Thyroid gland (tissue), 4 donors: ENCODE data around the gene OR10K1. TPM values are rescaled to one million over a fixed set of nuclear protein-coding genes. Genes with fewer than 3 reads are reported as not detected.

Source experiments
- DNase-seq, 2 donors: peaks; one replicate each; pipeline ENCODE4 v3.0.0-alpha.2; 2019
- H3K27ac ChIP-seq, 3 donors: fragments of 200-600 bp; sonication (generic); 1 replicate in 2 of 3; 2 replicates in 1 of 3; pipeline ENCODE4 v1.5.1; 2016 to 2019; ENCODE audit warnings: mild to moderate bottlenecking in 1 of 3, moderate library complexity in 1 of 3
- H3K27me3 ChIP-seq: fragments of 200-600 bp; sonication (generic); one replicate; pipeline ENCODE4 v1.5.1; 2019
- H3K36me3 ChIP-seq, 2 donors: fragments of 200-600 bp; sonication (generic); one replicate each; pipeline ENCODE4 v1.5.1; 2016 to 2019
- H3K4me1 ChIP-seq, 2 donors: fragments of 200-600 bp; sonication (generic); one replicate each; pipeline ENCODE4 v1.5.1; 2017 to 2019
- H3K4me3 ChIP-seq, 3 donors: fragments of 200-600 bp; sonication (generic); replicated peaks in 1 of 3; 1 replicate in 2 of 3; 2 replicates in 1 of 3; pipeline ENCODE4 v1.5.1; 2016; ENCODE audit warnings: mild to moderate bottlenecking in 1 of 3
- H3K9me3 ChIP-seq: fragments of 200-600 bp; sonication (generic); one replicate; pipeline ENCODE4 v1.5.1; 2017
- POLR2A ChIP-seq, 2 donors: fragments of 450-650 bp; IDR thresholded peaks; one replicate each; pipeline ENCODE4 v1.6.1; 2017; ENCODE audit warnings: antibody characterized with exemption in 2 of 2, mild to moderate bottlenecking in 2 of 2, moderate library complexity in 1 of 2
- WGBS, 2 donors: methylation state at CpG; one replicate each; pipeline ENCODE4 v1.1.5; 2017; 5-methylcytosine and 5-hydroxymethylcytosine counted together
- intact Hi-C: fragments of 100-400 bp; cut with DNase I; formaldehyde crosslinking; loops from one replicate; pipeline ENCODE4 v1.15.1; 2023
- total RNA-seq, 4 donors: library from RNA; depleted of rRNA; stranded (reverse); fragments of >200 nt; gene quantifications; one replicate each; pipeline ENCODE4 v1.2.3, GENCODE V29; 2016
- TF ChIP-seq, protein P1 (sequence below), 6 experiments: fragments of 200-600 bp in 3 of 6; fragments of 450-650 bp in 3 of 6; sonication (generic) in 3 of 6; IDR thresholded peaks; one replicate each; pipeline ENCODE4 v1.5.1; 2016 to 2019; ENCODE audit warnings: antibody characterized with exemption in 6 of 6, mild to moderate bottlenecking in 2 of 6, inconsistent platforms in 1 of 6, moderate library complexity in 1 of 6

OR10K1 gene, protein sequence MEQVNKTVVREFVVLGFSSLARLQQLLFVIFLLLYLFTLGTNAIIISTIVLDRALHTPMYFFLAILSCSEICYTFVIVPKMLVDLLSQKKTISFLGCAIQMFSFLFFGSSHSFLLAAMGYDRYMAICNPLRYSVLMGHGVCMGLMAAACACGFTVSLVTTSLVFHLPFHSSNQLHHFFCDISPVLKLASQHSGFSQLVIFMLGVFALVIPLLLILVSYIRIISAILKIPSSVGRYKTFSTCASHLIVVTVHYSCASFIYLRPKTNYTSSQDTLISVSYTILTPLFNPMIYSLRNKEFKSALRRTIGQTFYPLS
- not detected for total RNA-seq

DNA sequence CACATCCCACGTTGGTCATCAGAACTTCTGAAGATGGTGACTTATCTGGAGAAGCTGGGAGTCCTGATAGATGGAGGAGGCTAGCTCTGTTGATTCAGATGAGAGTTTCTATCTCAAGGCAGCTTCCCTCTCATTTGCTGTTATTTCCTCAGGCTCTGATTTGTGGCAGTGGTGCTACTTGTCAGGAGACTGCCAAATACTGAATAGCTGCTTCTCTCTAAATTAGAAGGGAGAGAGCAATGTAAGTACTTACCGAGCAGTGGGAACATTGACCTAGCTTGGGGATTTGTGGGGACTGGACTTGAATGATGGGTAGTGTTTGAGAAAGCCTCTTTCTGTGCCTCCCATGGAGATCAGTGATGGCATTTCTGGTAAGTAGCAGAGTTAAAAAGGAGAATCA is at the start of gene OR10K1:
OR10K1 (plus strand) TSS at position 301 of the 400 bp plus-strand sequence. CDS start 3,728 bp downstream, outside the sequence.
- Histone ChIP-seq H3K9me3 (no peaks in the 10 kb centered on the region), H3K4me3 (no peak within 1 kb of the TSS), H3K36me3 (no peaks in the 10 kb centered on the region), H3K27me3 (no peaks in the 10 kb centered on the region), H3K27ac (no peak within 1 kb of the TSS), H3K4me1 (no peaks in the 10 kb centered on the region)
- intact Hi-C loops, result no loop called here
- WGBS, 2 donors, result 78 to 82% methylated on average over 2 of the region's 2 CpGs
- TF ChIP-seq, protein P1, sequence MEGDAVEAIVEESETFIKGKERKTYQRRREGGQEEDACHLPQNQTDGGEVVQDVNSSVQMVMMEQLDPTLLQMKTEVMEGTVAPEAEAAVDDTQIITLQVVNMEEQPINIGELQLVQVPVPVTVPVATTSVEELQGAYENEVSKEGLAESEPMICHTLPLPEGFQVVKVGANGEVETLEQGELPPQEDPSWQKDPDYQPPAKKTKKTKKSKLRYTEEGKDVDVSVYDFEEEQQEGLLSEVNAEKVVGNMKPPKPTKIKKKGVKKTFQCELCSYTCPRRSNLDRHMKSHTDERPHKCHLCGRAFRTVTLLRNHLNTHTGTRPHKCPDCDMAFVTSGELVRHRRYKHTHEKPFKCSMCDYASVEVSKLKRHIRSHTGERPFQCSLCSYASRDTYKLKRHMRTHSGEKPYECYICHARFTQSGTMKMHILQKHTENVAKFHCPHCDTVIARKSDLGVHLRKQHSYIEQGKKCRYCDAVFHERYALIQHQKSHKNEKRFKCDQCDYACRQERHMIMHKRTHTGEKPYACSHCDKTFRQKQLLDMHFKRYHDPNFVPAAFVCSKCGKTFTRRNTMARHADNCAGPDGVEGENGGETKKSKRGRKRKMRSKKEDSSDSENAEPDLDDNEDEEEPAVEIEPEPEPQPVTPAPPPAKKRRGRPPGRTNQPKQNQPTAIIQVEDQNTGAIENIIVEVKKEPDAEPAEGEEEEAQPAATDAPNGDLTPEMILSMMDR (IDR thresholded peaks at IDR 0.05), result no peak
- TF ChIP-seq POLR2A (IDR thresholded peaks at IDR 0.05), result no peak
- DNase-seq, result no peak

GRCh38 chr1:158414651-158415345 is 46.8 kb upstream of the OR10K1 start:
- Histone ChIP-seq H3K27me3 (no peaks in the 10 kb centered on the region), H3K4me3 (no peak overlapping the region), H3K9me3 (no peaks in the 10 kb centered on the region), H3K36me3 (no peaks in the 10 kb centered on the region), H3K4me1 (no peaks in the 10 kb centered on the region), H3K27ac (no peak overlapping the region)
- intact Hi-C loops, result no loop called here
- no peak for TF ChIP-seq POLR2A (IDR thresholded peaks at IDR 0.05)
- TF ChIP-seq, protein P1 (IDR thresholded peaks at IDR 0.05), result no peak
- no peak for DNase-seq
- WGBS, 2 donors, result 85 to 86% methylated on average over 4 of the region's 4 CpGs

GRCh38 chr1:158417586-158417985 is 44.0 kb upstream of the OR10K1 start:
- intact Hi-C loops, result no loop called here
- Histone ChIP-seq H3K4me3 (no peak overlapping the region), H3K36me3 (no peaks in the 10 kb centered on the region), H3K9me3 (no peaks in the 10 kb centered on the region), H3K4me1 (no peaks in the 10 kb centered on the region), H3K27me3 (no peaks in the 10 kb centered on the region), H3K27ac (no peak overlapping the region)
- no peak for TF ChIP-seq POLR2A (IDR thresholded peaks at IDR 0.05)
- TF ChIP-seq, protein P1 (IDR thresholded peaks at IDR 0.05), result no peak
- DNase-seq, result no peak

- no peak for DNase-seq
- Histone ChIP-seq H3K9me3 (no peaks in the 10 kb centered on the region), H3K4me1 (no peaks in the 10 kb centered on the region), H3K4me3 (no peak overlapping the region), H3K27me3 (no peaks in the 10 kb centered on the region), H3K27ac (no peak overlapping the region), H3K36me3 (no peaks in the 10 kb centered on the region)
- intact Hi-C loops, result no loop called here
- no peak for TF ChIP-seq POLR2A (IDR thresholded peaks at IDR 0.05)
- TF ChIP-seq, protein P1 (IDR thresholded peaks at IDR 0.05), result no peak
These were observed 39.4 kb upstream of the OR10K1 start for GRCh38 chr1:158422212-158422611.

DNA sequence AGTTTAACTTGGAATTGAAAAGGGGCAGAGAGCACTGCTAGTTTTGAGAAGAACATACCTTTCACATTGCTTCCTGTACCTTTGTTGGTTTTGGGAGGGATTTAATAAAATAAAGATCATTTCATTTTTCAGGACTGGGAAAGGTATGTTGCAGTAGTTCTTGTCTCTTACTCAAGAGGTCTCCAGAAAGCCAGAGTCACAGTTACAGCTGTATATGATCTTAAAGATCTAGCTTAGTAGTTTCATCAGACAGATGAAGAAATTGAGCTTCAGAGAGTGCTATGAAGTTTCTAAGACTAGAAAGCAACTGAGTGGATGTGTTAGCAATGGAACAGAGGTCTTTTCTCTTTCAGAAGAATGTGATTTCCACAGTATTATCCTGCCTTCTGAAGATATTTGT is 36.6 kb upstream of the OR10K1 start:
- no peak for TF ChIP-seq POLR2A (IDR thresholded peaks at IDR 0.05)
- TF ChIP-seq, protein P1 (IDR thresholded peaks at IDR 0.05), result no peak
- intact Hi-C loops, result no loop called here
- Histone ChIP-seq H3K4me3 (no peak overlapping the region), H3K36me3 (no peaks in the 10 kb centered on the region), H3K27me3 (no peaks in the 10 kb centered on the region), H3K9me3 (no peaks in the 10 kb centered on the region), H3K27ac (no peak overlapping the region), H3K4me1 (no peaks in the 10 kb centered on the region)
- no peak for DNase-seq
